GM12878 (cell line): Measurements from ENCODE around the gene WDTC1. TPM values are rescaled to one million over a fixed set of nuclear protein-coding genes. Genes with fewer than 3 reads are reported as not detected.

Experiments
- ATAC-seq: fragments of 200-7000 bp; cut with Tn5 transposase; 3 replicates; pipeline ENCODE4 v1.9.1; 2020; ENCODE audit warnings: mild to moderate bottlenecking, moderate library complexity
- BruUV-seq: library from RNA; stranded (reverse); fragments of 400-500 nt; replicated peaks from 2 replicates; lab custom pipeline; 2021; lab: Mats Ljungman, UMichigan
- CTCF ChIA-PET: fragments of 300-600 bp; sonication (Branson Sonifier 250); formaldehyde crosslinking; extraction: SDS; loops from one replicate; lab custom pipeline; 2021; ENCODE audit warnings: inconsistent platforms; lab: Yijun Ruan, JAX
- POLR2A ChIA-PET: fragments of 350-600 bp; formaldehyde crosslinking; extraction: SDS; loops from one replicate; lab custom pipeline; 2021; ENCODE audit warnings: inconsistent platforms; lab: Charles Lee
- RAD21 ChIA-PET: fragments of 300-600 bp; sonication (Branson Sonifier 250); formaldehyde crosslinking; loops from one replicate; lab custom pipeline; 2023; ENCODE audit warnings: antibody characterized with exemption; ENCODE audit not compliant: unreplicated experiment; lab: Charles Lee
- SMC1A ChIA-PET: fragments of 300-600 bp; sonication (Branson Sonifier 250); formaldehyde crosslinking; loops from one replicate; lab custom pipeline; 2023; ENCODE audit not compliant: unreplicated experiment, uncharacterized antibody; lab: Charles Lee
- DNase-seq: peaks from one replicate; pipeline ENCODE4 v3.0.0-alpha.2; 2011; ENCODE audit warnings: low read depth, low spot score
- FAIRE-seq: peaks from 3 replicates; lab custom pipeline; 2011; peaks lifted over from hg19 to GRCh38; lab: Jason Lieb, UNC
- H2AFZ ChIP-seq: 2 replicates; pipeline ENCODE4 v1.6.0; 2011; ENCODE audit warnings: low read depth, low read length, control low read depth; ENCODE audit not compliant: control insufficient read depth
- H3K27ac ChIP-seq: 2 replicates; pipeline ENCODE4 v1.5.1; 2011; ENCODE audit warnings: control low read depth; ENCODE audit not compliant: control insufficient read depth, insufficient read depth
- H3K27me3 ChIP-seq, 2 experiments: replicated peaks in 1 of 2; 2 replicates each; pipeline versions ENCODE4 v1.6.0 to v1.6.1; 2011; ENCODE audit warnings: low read length in 1 of 2; ENCODE audit not compliant: control insufficient read depth in 2 of 2, insufficient read depth in 2 of 2
- H3K36me3 ChIP-seq, 2 experiments: 2 replicates each; pipeline ENCODE4 v1.5.1; 2011; ENCODE audit warnings: low read length in 1 of 2; ENCODE audit not compliant: control insufficient read depth in 2 of 2, insufficient read depth in 2 of 2
- H3K4me1 ChIP-seq: 2 replicates; pipeline ENCODE4 v1.6.1; 2011; ENCODE audit warnings: mild to moderate bottlenecking, low read length, moderate library complexity, mixed read lengths; ENCODE audit not compliant: control insufficient read depth, insufficient read depth
- H3K4me2 ChIP-seq: 2 replicates; pipeline ENCODE4 v1.6.0; 2011; ENCODE audit warnings: control low read depth; ENCODE audit not compliant: control insufficient read depth, insufficient read depth
- H3K4me3 ChIP-seq: fragments of 200-600 bp; sonication (generic); 2 replicates; pipeline ENCODE4 v1.5.1; 2016
- H3K79me2 ChIP-seq: 2 replicates; pipeline ENCODE4 v1.6.0; 2011; ENCODE audit warnings: low read length; ENCODE audit not compliant: control insufficient read depth, insufficient read depth
- H3K9ac ChIP-seq: 2 replicates; pipeline ENCODE4 v1.8.0; 2011; ENCODE audit warnings: low read length, control low read depth, mixed read lengths; ENCODE audit not compliant: control insufficient read depth, insufficient read depth
- H3K9me3 ChIP-seq: replicated peaks from 3 replicates; pipeline ENCODE4 v1.5.1; 2011; ENCODE audit warnings: mild to moderate bottlenecking, low read length; ENCODE audit not compliant: control insufficient read depth, insufficient read depth
- H4K20me1 ChIP-seq: 2 replicates; pipeline ENCODE4 v1.6.0; 2011; ENCODE audit not compliant: control insufficient read depth, insufficient read depth
- CREM ChIP-seq: IDR thresholded peaks from 2 replicates; pipeline ENCODE4 v1.6.1; 2014; ENCODE audit warnings: antibody characterized with exemption, low read depth
- HDGF ChIP-seq: fragments of 450-650 bp; IDR thresholded peaks from 2 replicates; pipeline ENCODE4 v1.6.1; 2016; ENCODE audit warnings: antibody characterized with exemption
- IKZF1 ChIP-seq: fragments of 450-650 bp; conservative IDR thresholded peaks from 2 replicates; pipeline ENCODE4 v1.6.1; 2017; ENCODE audit warnings: antibody characterized with exemption, mild to moderate bottlenecking
- LARP7 ChIP-seq: fragments of 450-650 bp; IDR thresholded peaks from 2 replicates; pipeline ENCODE4 v1.6.1; 2017; ENCODE audit warnings: mild to moderate bottlenecking
- RUNX3 ChIP-seq: IDR thresholded peaks from 2 replicates; pipeline ENCODE4 v1.6.1; 2012; ENCODE audit warnings: low read length, inconsistent platforms
- SIN3A ChIP-seq: IDR thresholded peaks from 2 replicates; pipeline ENCODE4 v1.6.1; 2012; ENCODE audit warnings: low read depth, low read length, improper control_type of control experiment
- SPI1 ChIP-seq: IDR thresholded peaks from 2 replicates; pipeline ENCODE4 v1.6.1; 2011; ENCODE audit warnings: low read depth, mild to moderate bottlenecking, low read length, moderate library complexity, borderline replicate concordance; ENCODE audit not compliant: insufficient read depth
- TBL1XR1 ChIP-seq: IDR thresholded peaks from 2 replicates; pipeline ENCODE4 v1.6.1; 2012; ENCODE audit warnings: low read depth, low read length, improper control_type of control experiment
- TCF3 ChIP-seq: IDR thresholded peaks from 2 replicates; pipeline ENCODE4 v1.6.1; 2012; ENCODE audit warnings: low read depth, mild to moderate bottlenecking, low read length, borderline replicate concordance; ENCODE audit not compliant: insufficient read depth
- ZZZ3 ChIP-seq: IDR thresholded peaks from 2 replicates; pipeline ENCODE4 v1.6.1; 2011; ENCODE audit warnings: low read depth; ENCODE audit not compliant: control insufficient read depth, insufficient read length
- WGBS: methylation state at CpG from one replicate; pipeline ENCODE4 v1.1.6; 2016; ENCODE audit warnings: low lambda C conversion rate; ENCODE audit not compliant: insufficient replicate concordance, insufficient coverage; ENCODE audit errors: missing lambda C conversion rate; 5-methylcytosine and 5-hydroxymethylcytosine counted together
- in situ Hi-C: fragments of 300-500 bp; cut with MboI; formaldehyde crosslinking; loops from 9 replicates; pipeline ENCODE4 v1.14.3; 2018; ENCODE audit warnings: mixed read lengths
- intact Hi-C: fragments of 100-400 bp; cut with micrococcal nuclease; formaldehyde crosslinking; loops from one replicate; pipeline ENCODE4 v1.14.2; 2022; ENCODE audit not compliant: unreplicated experiment
- polyA plus RNA-seq, 11 experiments: library from polyadenylated mRNA; depleted of rRNA in 4 of 11; unstranded in 6 of 11; stranded (reverse) in 5 of 11; fragments of >200 nt; fragmentation: Nextera tagmentation in 4 of 11; fragmentation: Illumina TruSeq in 1 of 11; extraction: Ambion mirVana in 4 of 11; extraction: Trizol in 1 of 11; gene quantifications; 1 replicate in 1 of 11; 2 replicates in 10 of 11; pipeline versions ENCODE4 v1.2.1 to v1.2.3, GENCODE V29; 2011 to 2016; ENCODE audit warnings: inconsistent platforms in 2 of 11, missing spikeins in 2 of 11, low read depth in 1 of 11
- total RNA-seq, 4 experiments: library from RNA; depleted of rRNA in 3 of 4; stranded (reverse); fragments of >200 nt in 3 of 4; fragmentation: Illumina TruSeq in 1 of 4; extraction: Trizol in 1 of 4; gene quantifications; 2 replicates each; pipeline versions ENCODE4 v1.2.1 to v1.2.3, GENCODE V29; 2013 to 2021
- TF ChIP-seq, protein P1 (sequence below): IDR thresholded peaks from 2 replicates; pipeline ENCODE4 v1.6.1; 2012; ENCODE audit warnings: low read depth, low read length, improper control_type of control experiment

Gene WDTC1
- total and polyA plus RNA-seq, 10 of the 15 experiments (the other 5 are each of a cell fraction or from before 2014, with no cell fraction given), result 0.21 to 28.7 (median 7.6) TPM

DNA sequence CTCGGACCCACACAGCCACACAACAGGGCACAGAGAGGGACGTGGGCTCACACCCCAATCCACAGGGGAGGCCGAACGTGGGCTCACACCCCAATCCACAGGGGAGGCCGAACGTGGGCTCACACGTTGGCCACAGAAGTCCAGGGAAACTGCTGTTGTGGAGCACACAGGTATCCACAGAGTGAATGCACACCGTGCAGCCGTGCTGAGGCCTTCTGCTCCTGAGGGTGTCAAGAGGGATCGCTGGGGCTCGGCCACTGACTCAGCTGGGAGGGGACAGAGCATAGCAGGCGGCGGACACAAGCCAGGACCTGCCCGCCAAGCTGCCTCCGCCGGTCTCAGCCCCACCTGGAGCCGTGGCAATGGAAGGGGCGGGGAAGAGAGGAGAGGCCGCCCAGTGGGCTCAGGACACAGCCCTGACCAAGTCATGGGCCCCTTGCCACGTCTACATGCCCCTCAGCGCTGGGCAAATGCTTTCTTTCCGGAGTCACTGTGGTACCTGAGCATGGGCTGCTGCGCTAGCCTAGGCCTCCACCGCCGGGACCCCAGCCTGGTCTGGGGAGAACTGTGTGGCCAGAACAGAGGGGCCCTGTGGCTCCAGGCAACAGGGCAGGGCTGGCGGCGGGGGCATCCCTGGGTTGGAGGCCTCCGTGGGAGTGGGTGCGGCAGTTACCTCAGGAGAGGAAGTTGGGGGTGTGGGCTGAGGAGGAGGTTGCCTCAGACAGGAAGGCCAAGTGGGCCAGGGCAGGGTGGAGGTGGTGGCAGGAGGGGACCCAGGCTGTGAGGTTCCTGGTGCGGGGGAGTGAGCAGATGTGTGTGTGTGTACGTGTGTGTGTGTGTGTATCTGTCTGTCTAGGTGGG, 108.6 kb downstream of the WDTC1 start (continued):
- TF ChIP-seq IKZF1, result peak; percentile 45; the same call in 1 of the 2 replicates
- TF ChIP-seq TBL1XR1, result no peak
- TF ChIP-seq HDGF, result peak; percentile 86
- TF ChIP-seq, protein P1, sequence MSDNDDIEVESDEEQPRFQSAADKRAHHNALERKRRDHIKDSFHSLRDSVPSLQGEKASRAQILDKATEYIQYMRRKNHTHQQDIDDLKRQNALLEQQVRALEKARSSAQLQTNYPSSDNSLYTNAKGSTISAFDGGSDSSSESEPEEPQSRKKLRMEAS, result no peak; the same call in 1 of the 2 replicates
- TF ChIP-seq SIN3A, result no peak
- TF ChIP-seq SPI1, result peak; percentile 55; the same call in 1 of the 2 replicates
- peak; percentile 46; the same call in 1 of the 2 replicates for TF ChIP-seq CREM
- TF ChIP-seq TCF3, result 0 out of 2 replicates have a peak, but pooled peaks have one; percentile 53
- peak; percentile 63; the same call in 1 of the 2 replicates for TF ChIP-seq RUNX3

DNA sequence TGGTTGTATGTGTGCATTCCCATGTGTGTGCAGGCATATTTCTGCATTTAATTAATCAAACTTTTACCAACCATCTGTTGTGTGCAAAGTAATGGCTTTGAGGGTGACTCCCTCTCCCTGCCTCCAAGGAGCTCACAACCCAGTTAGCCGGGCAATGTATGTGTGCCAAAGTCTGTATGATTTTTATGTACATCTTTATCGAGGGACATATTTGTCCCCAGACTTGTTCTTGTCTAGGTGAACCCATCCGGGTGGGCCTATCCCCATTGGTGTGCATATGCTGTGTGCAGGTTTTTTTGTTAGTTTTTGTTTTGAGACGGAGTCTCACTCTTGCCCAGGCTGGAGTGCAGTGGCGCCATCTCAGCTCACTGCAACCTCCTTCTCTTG, 109.2 kb downstream of the WDTC1 start:
- Histone ChIP-seq H3K79me2 (peaks cover 5% of the 10 kb centered on the region), H3K9ac (no peak overlapping the region; the same call in 1 of the 2 replicates), H3K4me3 (peak overlapping the region; percentile 72; the same call in 1 of the 2 replicates), H4K20me1 (no peaks in the 10 kb centered on the region), H3K36me3 (no peaks in the 10 kb centered on the region), H2AFZ (peak overlapping the region; percentile 58; the same call in 1 of the 2 replicates), H3K27ac (peak overlapping the region; percentile 73), H3K4me1 (peaks cover 33% of the 10 kb centered on the region), H3K27me3 (no peaks in the 10 kb centered on the region), H3K4me2 (peak overlapping the region; percentile 70), H3K9me3 (no peaks in the 10 kb centered on the region)
- intact Hi-C loops (no loop called here), in situ Hi-C loops (no loop called here)
- TF ChIP-seq ZZZ3 (no peak), LARP7 (0 out of 2 replicates have a peak, but pooled peaks have one; percentile 3)
- POLR2A ChIA-PET, result interaction anchor here (1.2 to 1.5 kb wide), 2 partner anchors 21 to 22 kb away, joined by 6 to 8 read pairs; no protein-coding TSS in a partner anchor
- 3% methylated on average over 5 of the region's 5 CpGs for WGBS
- ATAC-seq (no peak), DNase-seq (no peak), FAIRE-seq (no peak)
- RAD21 ChIA-PET, result no interaction called here
- SMC1A ChIA-PET, result interaction anchor here (1.1 kb wide), 1 partner anchor 44 kb away, joined by 3 read pairs; no protein-coding TSS in a partner anchor
- BruUV-seq, result no TSS peak
- CTCF ChIA-PET, result interaction anchor here (0.7 to 3.5 kb wide), 8 partner anchors 11 to 58 kb away, joined by 3 to 23 read pairs (median 4); no protein-coding TSS in a partner anchor
